Stimulated activated CD4-positive, alpha-beta T cell treated with anti-CD3 and anti-CD28 coated beads, TNF-alpha, amount 100 ng/mL, for 24 hours (primary cell): ENCODE data around the gene BAG3.

Experiments
- DNase-seq, 3 experiments: peaks; one replicate each; pipeline ENCODE4 v3.0.0-alpha.2; 2020; ENCODE audit warnings: low read depth in 3 of 3

BAG3 gene

GRCh38 chr10:119667562-119668328, 16.6 kb downstream of the BAG3 start:
- DNase-seq, result no peak

- no peak for DNase-seq
These were observed 17.3 kb downstream of the BAG3 start for GRCh38 chr10:119668461-119668860.

GRCh38 chr10:119669331-119669730, 18.2 kb downstream of the BAG3 start:
- no peak for DNase-seq

GRCh38 chr10:119669975-119670640, 18.9 kb downstream of the BAG3 start:
- no peak for DNase-seq

- DNase-seq, result no peak
These were observed 19.5 kb downstream of the BAG3 start for GRCh38 chr10:119670717-119671116.

- DNase-seq, result no peak
These were observed 20.2 kb downstream of the BAG3 start for GRCh38 chr10:119671381-119671780.

- DNase-seq, result no peak
These were observed 21.1 kb downstream of the BAG3 start for GRCh38 chr10:119672291-119672690.

GRCh38 chr10:119673271-119673670, 22.1 kb downstream of the BAG3 start:
- no peak for DNase-seq

- no peak for DNase-seq
These were observed 24.4 kb downstream of the BAG3 start for GRCh38 chr10:119675483-119676170.

- DNase-seq, result no peak
These were observed 25.9 kb downstream of the BAG3 start for GRCh38 chr10:119677126-119677525.

GRCh38 chr10:119677904-119678755, 26.9 kb downstream of the BAG3 start:
- no peak for DNase-seq

- no peak for DNase-seq
These were observed 28.3 kb downstream of the BAG3 start for GRCh38 chr10:119679480-119679829.

- DNase-seq, result no peak
These were observed 28.9 kb downstream of the BAG3 start for GRCh38 chr10:119680050-119680449.

- DNase-seq, result no peak
These were observed 29.5 kb downstream of the BAG3 start for GRCh38 chr10:119680650-119681081.

- DNase-seq, result peak; percentile 76 to 83 (median 80)
These were observed 35.4 kb downstream of the BAG3 start for GRCh38 chr10:119686465-119687191.

GRCh38 chr10:119687192-119688032, 36.2 kb downstream of the BAG3 start:
- no peak for DNase-seq

GRCh38 chr10:119688033-119688508, 36.9 kb downstream of the BAG3 start:
- DNase-seq, result no peak

GRCh38 chr10:119689016-119689580, 37.9 kb downstream of the BAG3 start:
- no peak for DNase-seq

GRCh38 chr10:119691726-119692125, 40.5 kb downstream of the BAG3 start:
- no peak for DNase-seq
